BLaER1 (cell line): ENCODE data around the gene MED10.

Source experiments
- H3K27ac ChIP-seq: shearing (Covaris generic); formaldehyde crosslinking; 2 replicates; pipeline ENCODE4 v1.8.1; 2022
- H3K27me3 ChIP-seq: shearing (Covaris generic); formaldehyde crosslinking; 2 replicates; pipeline ENCODE4 v1.8.1; 2022
- H3K36me3 ChIP-seq: shearing (Covaris generic); formaldehyde crosslinking; 2 replicates; pipeline ENCODE4 v1.8.1; 2022
- H3K4me1 ChIP-seq: shearing (Covaris generic); formaldehyde crosslinking; 2 replicates; pipeline ENCODE4 v1.8.1; 2022
- H3K4me2 ChIP-seq: shearing (Covaris generic); formaldehyde crosslinking; 2 replicates; pipeline ENCODE4 v1.8.1; 2022
- H3K4me3 ChIP-seq: shearing (Covaris generic); formaldehyde crosslinking; 2 replicates; pipeline ENCODE4 v1.8.1; 2022
- H3K9ac ChIP-seq: shearing (Covaris generic); formaldehyde crosslinking; 2 replicates; pipeline ENCODE4 v1.8.1; 2022
- H3K9me3 ChIP-seq: shearing (Covaris generic); formaldehyde crosslinking; 2 replicates; pipeline ENCODE4 v1.8.1; 2022
- H4K20me1 ChIP-seq: shearing (Covaris generic); formaldehyde crosslinking; 2 replicates; pipeline ENCODE4 v1.8.1; 2022
- Cebpa-rat ChIP-seq: shearing (Covaris generic); IDR thresholded peaks from 2 replicates; pipeline ENCODE4 v1.8.1; 2022

Gene MED10

DNA sequence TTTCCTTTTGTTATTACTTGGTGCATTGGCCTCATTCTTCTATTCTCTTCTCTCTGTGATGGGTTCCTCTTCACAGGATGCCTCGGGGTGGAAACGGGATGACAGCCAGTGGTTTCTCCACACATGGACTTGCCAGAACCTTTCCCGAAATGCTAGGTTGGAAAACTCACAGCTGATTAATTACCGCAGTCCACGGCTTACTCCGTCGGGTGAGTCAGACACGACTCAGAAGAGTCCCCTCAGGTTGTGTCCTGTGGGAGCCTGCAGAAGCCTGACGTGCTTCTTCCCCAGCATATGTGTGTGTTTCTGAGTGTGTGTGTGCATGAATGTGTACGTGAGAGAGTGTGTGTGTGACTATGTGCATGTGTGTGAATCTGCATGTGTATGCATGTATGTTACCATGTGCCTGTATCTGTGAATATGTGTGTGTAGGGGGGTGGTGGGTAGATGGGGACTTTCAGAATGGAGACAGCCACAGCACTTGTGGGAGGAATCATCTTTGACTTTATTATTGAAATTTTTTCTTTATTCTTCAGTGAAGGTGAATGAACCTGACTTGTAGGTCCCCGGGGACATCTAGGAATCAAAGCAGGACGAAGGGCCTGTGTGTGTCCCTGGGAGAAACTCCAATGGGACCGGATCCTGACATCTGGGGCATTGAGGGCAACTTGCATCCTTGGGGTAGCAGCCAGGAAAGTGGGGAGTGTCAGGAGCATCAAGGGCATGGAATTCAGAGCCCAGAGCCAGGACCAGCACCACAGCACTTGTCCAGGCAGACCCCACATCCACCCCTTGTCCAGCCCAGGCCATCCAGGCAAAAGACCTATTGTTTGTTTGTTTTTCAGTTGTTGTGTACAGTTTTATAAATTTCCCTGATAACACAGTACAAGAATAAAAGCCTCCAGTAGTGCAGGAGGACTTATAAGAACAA is 21.9 kb upstream of the MED10 start:
- Histone ChIP-seq H4K20me1 (no peaks in the 10 kb centered on the region), H3K36me3 (no peaks in the 10 kb centered on the region), H3K4me2 (no peak overlapping the region), H3K4me3 (no peak overlapping the region), H3K9ac (no peak overlapping the region), H3K27ac (no peak overlapping the region), H3K27me3 (no peaks in the 10 kb centered on the region), H3K4me1 (no peaks in the 10 kb centered on the region), H3K9me3 (no peaks in the 10 kb centered on the region)
- no peak for TF ChIP-seq Cebpa-rat

DNA sequence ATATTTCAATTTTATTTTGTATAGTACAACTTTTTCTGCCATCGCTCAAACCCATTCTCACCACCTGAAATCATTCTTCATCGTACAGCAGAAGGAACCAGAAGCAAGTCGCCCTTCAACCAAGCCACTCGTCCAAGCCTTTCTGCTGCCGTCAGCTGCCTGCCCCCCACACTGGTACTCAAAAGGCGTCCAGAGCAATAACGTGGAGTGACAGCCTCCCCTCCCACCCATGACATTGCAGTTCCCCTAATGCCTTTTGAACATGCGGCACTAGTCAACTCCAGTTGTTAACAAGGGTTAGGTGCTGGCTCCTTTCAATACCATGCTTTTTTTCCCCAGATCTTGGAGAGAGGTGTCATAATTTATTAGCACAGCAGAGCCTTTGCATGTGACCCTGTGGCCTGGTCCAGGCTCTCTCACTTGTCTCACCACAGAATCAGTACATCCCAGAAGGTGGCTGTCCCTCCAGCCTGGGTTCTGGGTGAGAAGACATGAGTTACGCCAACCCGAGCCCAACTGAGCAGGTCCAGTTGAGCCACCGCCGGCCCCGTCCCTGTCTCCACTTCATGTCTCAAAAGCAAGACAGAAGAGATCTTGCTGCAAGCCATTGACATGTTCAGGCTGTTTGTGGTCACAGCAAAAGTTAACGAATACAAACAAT is 20.4 kb upstream of the MED10 start:
- Histone ChIP-seq H3K27me3 (no peaks in the 10 kb centered on the region), H3K4me3 (no peak overlapping the region), H3K9ac (no peak overlapping the region), H4K20me1 (no peaks in the 10 kb centered on the region), H3K4me1 (no peaks in the 10 kb centered on the region), H3K4me2 (no peak overlapping the region), H3K36me3 (no peaks in the 10 kb centered on the region), H3K9me3 (no peaks in the 10 kb centered on the region), H3K27ac (no peak overlapping the region)
- TF ChIP-seq Cebpa-rat = no peak

DNA sequence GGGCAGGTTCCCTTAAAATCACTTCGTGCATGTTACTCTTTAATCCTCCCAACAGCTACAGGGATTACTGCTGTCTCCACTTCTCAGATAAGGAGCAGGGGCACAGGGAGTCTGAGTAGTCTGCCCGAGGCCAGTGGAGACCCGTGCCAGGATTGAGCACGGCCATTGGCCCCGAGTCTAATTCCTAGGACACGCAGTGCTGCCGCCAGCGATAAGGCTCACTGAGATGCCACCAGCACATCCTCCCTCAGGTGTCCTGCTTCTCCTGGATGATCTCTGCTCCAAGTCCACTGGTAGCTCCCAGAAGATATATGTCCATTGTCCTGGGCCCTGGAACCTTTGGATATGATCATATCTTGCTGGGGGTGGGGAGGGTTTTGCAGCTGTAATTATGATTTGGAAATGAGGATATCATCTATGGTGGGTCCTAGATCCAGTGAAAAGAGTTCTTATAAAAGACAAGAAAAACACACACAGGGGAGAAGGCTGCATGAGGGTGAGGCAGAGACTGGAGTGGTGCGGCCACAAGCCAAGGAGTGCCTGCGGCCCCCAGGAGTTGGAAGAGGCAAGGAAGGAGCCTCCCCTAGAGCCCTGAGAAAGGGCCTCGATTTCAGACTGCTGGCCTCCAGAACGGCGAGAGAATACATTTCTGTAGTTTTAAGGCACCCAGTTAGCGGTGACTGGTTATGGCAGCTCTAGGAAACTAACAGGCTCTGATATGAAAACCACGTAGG is 19.4 kb upstream of the MED10 start:
- Histone ChIP-seq H3K27me3 (no peaks in the 10 kb centered on the region), H3K9me3 (no peaks in the 10 kb centered on the region), H3K9ac (no peak overlapping the region), H3K4me2 (no peak overlapping the region), H3K27ac (no peak overlapping the region), H3K4me3 (no peak overlapping the region), H3K36me3 (no peaks in the 10 kb centered on the region), H4K20me1 (no peaks in the 10 kb centered on the region), H3K4me1 (no peaks in the 10 kb centered on the region)
- TF ChIP-seq Cebpa-rat = no peak

DNA sequence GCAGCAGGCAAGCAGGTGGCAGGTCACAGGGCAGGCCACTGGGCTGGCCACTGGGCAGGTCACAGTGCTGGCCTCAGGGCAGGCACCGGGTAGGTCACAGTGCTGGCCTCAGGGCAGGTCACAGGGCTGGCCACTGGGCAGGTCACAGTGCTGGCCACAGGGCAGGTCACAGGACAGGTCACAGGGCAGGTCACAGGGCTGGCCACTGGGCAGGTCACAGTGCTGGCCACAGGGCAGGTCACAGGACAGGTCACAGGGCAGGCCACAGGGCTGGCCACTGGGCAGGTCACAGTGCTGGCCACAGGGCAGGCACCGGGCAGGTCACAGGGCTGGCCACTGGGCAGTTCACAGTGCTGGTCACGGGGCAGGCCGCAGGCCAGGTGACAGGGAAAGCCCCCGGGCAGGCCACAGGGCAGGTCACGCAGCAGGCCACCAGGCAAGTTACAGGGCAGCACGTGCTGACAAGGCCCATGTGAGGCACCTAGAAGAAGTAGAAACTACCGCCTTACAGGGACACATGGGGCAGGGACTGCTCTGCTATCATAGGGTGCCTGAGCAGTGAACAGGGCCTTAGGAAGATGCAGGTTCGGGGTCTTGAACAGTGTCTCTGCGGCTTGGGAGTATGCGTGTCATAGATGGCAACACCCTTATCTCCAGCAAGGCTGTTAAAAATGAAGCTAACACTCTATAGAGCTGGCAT is 18.6 kb upstream of the MED10 start:
- no peaks in the 10 kb centered on the region for H3K27me3 ChIP-seq
- H4K20me1 ChIP-seq = no peaks in the 10 kb centered on the region
- no peak overlapping the region for H3K4me3 ChIP-seq
- H3K9ac ChIP-seq = no peak overlapping the region
- H3K4me2 ChIP-seq = no peak overlapping the region
- no peaks in the 10 kb centered on the region for H3K9me3 ChIP-seq
- no peak overlapping the region for H3K27ac ChIP-seq
- no peak for TF ChIP-seq Cebpa-rat
- H3K36me3 ChIP-seq = no peaks in the 10 kb centered on the region
- H3K4me1 ChIP-seq = no peaks in the 10 kb centered on the region

DNA sequence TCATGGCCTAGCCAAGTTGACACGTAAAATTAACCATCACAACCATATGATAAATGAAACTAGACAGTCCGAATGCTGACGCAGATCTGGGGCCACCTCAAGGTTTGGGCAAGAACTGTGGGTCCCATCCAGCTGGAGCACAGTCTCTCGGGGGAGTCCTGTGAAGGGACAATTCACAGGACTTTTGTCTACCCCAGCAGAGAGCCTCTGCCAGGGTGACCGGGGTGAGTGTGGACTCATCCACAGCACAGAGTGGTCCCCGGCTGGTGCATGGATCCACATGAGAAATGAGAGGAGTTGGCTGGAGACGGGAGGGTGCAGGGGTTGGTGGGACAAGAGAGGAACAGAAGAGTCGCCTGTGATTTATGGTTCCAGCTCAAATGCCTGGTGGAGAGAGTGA is 17.7 kb upstream of the MED10 start:
- Histone ChIP-seq H3K27ac (no peak overlapping the region), H3K4me2 (no peak overlapping the region), H3K9ac (no peak overlapping the region), H3K9me3 (no peaks in the 10 kb centered on the region), H3K27me3 (no peaks in the 10 kb centered on the region), H3K4me1 (no peaks in the 10 kb centered on the region), H3K4me3 (no peak overlapping the region), H4K20me1 (no peaks in the 10 kb centered on the region), H3K36me3 (no peaks in the 10 kb centered on the region)
- TF ChIP-seq Cebpa-rat = no peak

DNA sequence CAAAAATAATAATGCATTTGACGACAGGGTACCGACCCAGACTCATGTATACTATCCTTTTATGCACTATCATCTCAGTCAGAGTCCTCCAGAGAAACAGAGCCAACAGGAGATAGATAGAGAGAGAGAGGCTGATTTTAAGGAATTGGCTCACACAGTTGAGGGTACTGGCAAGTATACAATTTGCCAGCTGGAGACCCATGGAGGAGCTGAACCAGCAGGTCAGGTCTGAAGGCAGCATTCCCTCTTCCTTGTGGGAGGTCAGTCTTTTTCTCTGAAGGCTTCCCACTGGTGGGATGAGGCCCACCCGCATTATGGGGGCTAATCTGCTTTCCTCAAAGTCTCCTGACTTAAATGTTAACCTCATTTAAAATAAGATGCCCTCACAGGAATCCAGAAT is 17.3 kb upstream of the MED10 start:
- H3K27ac ChIP-seq = no peak overlapping the region
- no peak overlapping the region for H3K9ac ChIP-seq
- TF ChIP-seq Cebpa-rat = no peak
- H4K20me1 ChIP-seq = no peaks in the 10 kb centered on the region
- no peak overlapping the region for H3K4me2 ChIP-seq
- no peaks in the 10 kb centered on the region for H3K27me3 ChIP-seq
- H3K4me1 ChIP-seq = no peaks in the 10 kb centered on the region
- no peaks in the 10 kb centered on the region for H3K36me3 ChIP-seq
- no peaks in the 10 kb centered on the region for H3K9me3 ChIP-seq
- no peak overlapping the region for H3K4me3 ChIP-seq

DNA sequence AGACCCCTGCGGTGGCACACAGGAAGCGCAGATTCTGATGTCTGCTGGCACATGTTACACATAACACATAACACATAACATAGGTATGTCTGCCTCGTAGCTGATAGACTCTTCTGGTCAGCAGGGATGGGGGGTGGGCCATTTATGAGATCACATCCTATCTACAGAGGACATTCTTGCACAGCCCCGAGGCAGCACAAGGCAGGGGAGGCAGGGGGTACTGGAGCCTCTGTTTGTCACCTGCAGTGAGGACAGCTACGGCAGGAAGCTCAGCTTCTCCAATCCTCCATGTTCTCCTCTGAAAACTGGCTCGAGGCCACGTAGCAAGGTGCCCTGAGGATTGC is 16.7 kb upstream of the MED10 start:
- H3K4me3 ChIP-seq = no peak overlapping the region
- no peaks in the 10 kb centered on the region for H3K36me3 ChIP-seq
- TF ChIP-seq Cebpa-rat = no peak
- no peaks in the 10 kb centered on the region for H3K27me3 ChIP-seq
- H3K9me3 ChIP-seq = no peaks in the 10 kb centered on the region
- H3K4me2 ChIP-seq = no peak overlapping the region
- H3K27ac ChIP-seq = no peak overlapping the region
- H4K20me1 ChIP-seq = no peaks in the 10 kb centered on the region
- no peaks in the 10 kb centered on the region for H3K4me1 ChIP-seq
- H3K9ac ChIP-seq = no peak overlapping the region

DNA sequence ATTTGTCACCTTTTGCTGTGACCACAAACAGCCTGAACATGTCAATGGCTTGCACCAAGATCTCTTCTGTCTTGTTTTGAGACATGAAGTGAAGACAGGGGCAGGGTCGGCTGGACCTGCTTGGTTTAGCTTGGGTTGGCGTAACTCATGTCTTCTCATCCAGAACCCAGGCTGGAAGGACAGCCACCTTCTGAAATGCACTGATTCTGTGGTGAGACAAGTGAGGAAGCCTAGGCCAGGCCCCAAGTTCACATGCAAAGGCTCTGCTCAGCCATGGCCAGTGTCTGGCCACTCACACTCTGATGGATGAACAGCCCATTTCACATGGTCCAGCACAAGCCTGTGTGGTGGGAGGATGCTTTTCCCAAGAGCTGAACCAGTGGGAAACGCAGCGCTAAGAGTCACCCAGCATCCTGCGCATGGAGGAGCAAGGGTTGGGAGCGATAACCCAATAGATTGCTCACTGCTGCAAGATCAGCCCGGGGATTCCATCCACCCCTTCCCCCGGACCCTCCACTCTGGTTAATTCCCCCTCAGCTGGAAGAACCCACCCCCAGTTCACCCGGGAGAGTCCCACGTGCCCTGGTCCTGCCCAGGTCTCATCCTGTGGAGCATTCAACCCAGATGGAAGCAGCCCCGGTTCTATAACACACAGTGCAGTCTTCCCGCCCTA is 16.2 kb upstream of the MED10 start:
- no peaks in the 10 kb centered on the region for H3K27me3 ChIP-seq
- TF ChIP-seq Cebpa-rat = no peak
- no peaks in the 10 kb centered on the region for H3K36me3 ChIP-seq

DNA sequence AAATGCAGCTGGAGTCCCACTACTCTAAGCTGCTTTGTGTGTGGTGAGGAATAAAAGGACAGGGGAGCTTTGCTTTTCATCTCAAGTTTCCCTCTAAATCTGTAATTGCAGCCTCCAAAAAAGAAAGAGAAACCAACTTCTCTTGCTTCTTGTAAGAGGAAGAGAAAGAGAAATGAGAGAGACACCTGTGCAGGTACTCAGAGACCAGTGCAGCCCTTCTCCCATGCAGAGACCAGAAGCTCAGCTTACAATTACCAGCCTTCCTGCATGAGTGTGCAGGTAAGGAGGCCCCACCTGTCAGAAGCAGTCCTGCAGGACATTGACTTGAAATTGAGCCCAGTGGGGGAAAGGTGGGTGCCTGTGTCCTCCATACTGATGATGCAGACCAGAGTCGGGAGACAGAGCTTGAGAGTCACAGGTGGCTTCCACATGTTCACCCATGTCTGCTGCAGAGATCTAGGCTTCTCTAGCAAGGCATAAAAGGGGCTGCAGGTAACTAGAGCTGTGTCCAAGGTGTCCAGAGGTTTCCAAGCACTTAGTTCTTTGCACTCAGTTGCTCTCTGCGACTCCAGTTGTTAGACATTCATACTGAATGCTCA is 15.3 kb upstream of the MED10 start:
- Histone ChIP-seq H4K20me1 (no peaks in the 10 kb centered on the region), H3K27me3 (no peaks in the 10 kb centered on the region), H3K4me1 (no peaks in the 10 kb centered on the region), H3K9me3 (no peaks in the 10 kb centered on the region), H3K27ac (no peak overlapping the region), H3K9ac (no peak overlapping the region), H3K36me3 (no peaks in the 10 kb centered on the region), H3K4me3 (no peak overlapping the region), H3K4me2 (no peak overlapping the region)
- TF ChIP-seq Cebpa-rat = no peak

More for the DNA sequence above, 16.2 kb upstream of the MED10 start:
- no peaks in the 10 kb centered on the region for H4K20me1 ChIP-seq
- no peak overlapping the region for H3K4me2 ChIP-seq
- no peak overlapping the region for H3K4me3 ChIP-seq
- H3K9me3 ChIP-seq = no peaks in the 10 kb centered on the region
- H3K27ac ChIP-seq = no peak overlapping the region
- H3K4me1 ChIP-seq = no peaks in the 10 kb centered on the region
- H3K9ac ChIP-seq = no peak overlapping the region
